OCI-LY1 (cell line): Measurements from ENCODE around the gene ZMIZ1.

Experiments used
- CTCF ChIP-seq: fragments of 200-600 bp; sonication (generic), shearing (Covaris generic); IDR thresholded peaks from 2 replicates; pipeline ENCODE4 v1.5.1; 2017; ENCODE audit warnings: mild to moderate bottlenecking, antibody characterized with exemption, low read length, moderate library complexity, mixed read lengths
- EZH2 ChIP-seq: fragments of 200-600 bp; sonication (generic), shearing (Covaris generic); IDR thresholded peaks from 2 replicates; pipeline ENCODE4 v1.8.0; 2017; ENCODE audit warnings: borderline replicate concordance, mixed run types, mild to moderate bottlenecking, antibody characterized with exemption, low read length, moderate library complexity, mixed read lengths

- no peak for TF ChIP-seq EZH2
- TF ChIP-seq CTCF: no peak
Measured at GRCh38 chr10:79347894-79348639, 279.3 kb downstream of the ZMIZ1 start.
